GM21619 (cell line): ENCODE measurements around the gene C3orf52.
A peak's percentile ranks its signal among the peaks of the same experiment; 100 is the strongest.

Source experiments
- ATAC-seq: cut with Tn5 transposase; IDR thresholded peaks from one replicate; pipeline ENCODE4 v1.9.1; 2021; ENCODE audit not compliant: unreplicated experiment

Gene C3orf52

GRCh38 chr3:112117841-112118571, 31.8 kb downstream of the C3orf52 start:
- ATAC-seq: no peak

- ATAC-seq: no peak
Observed at GRCh38 chr3:112119962-112120836, 34.0 kb downstream of the C3orf52 start.

- ATAC-seq: no peak
Observed at GRCh38 chr3:112121577-112122547, 35.7 kb downstream of the C3orf52 start.

GRCh38 chr3:112122870-112123269, 36.7 kb downstream of the C3orf52 start:
- no peak for ATAC-seq

- no peak for ATAC-seq
Observed at GRCh38 chr3:112123548-112123947, 37.4 kb downstream of the C3orf52 start.

GRCh38 chr3:112124907-112125607, 38.9 kb downstream of the C3orf52 start:
- ATAC-seq: no peak

GRCh38 chr3:112126511-112126911, 40.3 kb downstream of the C3orf52 start:
- ATAC-seq: no peak

GRCh38 chr3:112127522-112128494, 41.6 kb downstream of the C3orf52 start:
- peak; percentile 26 for ATAC-seq

GRCh38 chr3:112128843-112129727, 42.9 kb downstream of the C3orf52 start:
- ATAC-seq: peak; percentile 33

GRCh38 chr3:112129925-112130637, 43.9 kb downstream of the C3orf52 start:
- ATAC-seq: no peak

GRCh38 chr3:112130638-112130993, 44.4 kb downstream of the C3orf52 start:
- no peak for ATAC-seq

- ATAC-seq: no peak
Observed at GRCh38 chr3:112131111-112131510, 44.9 kb downstream of the C3orf52 start.

- no peak for ATAC-seq
Observed at GRCh38 chr3:112132088-112132487, 45.9 kb downstream of the C3orf52 start.

- ATAC-seq: no peak
Observed at GRCh38 chr3:112132554-112132953, 46.4 kb downstream of the C3orf52 start.

GRCh38 chr3:112132975-112133448, 46.8 kb downstream of the C3orf52 start, which contains the start of gene GCSAM:
GCSAM (minus strand) TSS chr3:112133248; CDS start chr3:112133120, 128 bp downstream.
- ATAC-seq: peak; percentile 72

GRCh38 chr3:112133626-112134334, 47.6 kb downstream of the C3orf52 start:
- ATAC-seq: no peak
